Measurements from ENCODE around the gene HSD17B10. TPM values are rescaled to one million over a fixed set of nuclear protein-coding genes. Genes with fewer than 3 reads are reported as not detected.
A peak's percentile ranks its signal among the peaks of the same experiment; 100 is the strongest.

HSD17B10 gene
- total and polyA plus RNA-seq, 5 donors: 89.3 to 113 (median 107) TPM

- Histone ChIP-seq H3K4me1 (ENCODE audit: control insufficient read depth, insufficient read depth, low read length) (no peaks in the 10 kb centered on the region), H3K27ac (ENCODE audit: low read length) (no peak overlapping the region), H3K4me3 (ENCODE audit: low read length) (no peak overlapping the region), H3K27me3 (ENCODE audit: control insufficient read depth, insufficient read depth) (no peaks in the 10 kb centered on the region), H3K9me3 (ENCODE audit: control insufficient read depth, low read length) (no peaks in the 10 kb centered on the region)
- intact Hi-C loops (cut with DNase I): no loop called here
- no peak for ATAC-seq
- no peak for DNase-seq
- 62% methylated on average over 3 of the region's 3 CpGs for WGBS
Observed at GRCh38 chrX:53456254-53456653, 22.1 kb upstream of the HSD17B10 start.

- ATAC-seq: no peak
- Histone ChIP-seq H3K4me1 (ENCODE audit: control insufficient read depth, insufficient read depth, low read length) (no peaks in the 10 kb centered on the region), H3K4me3 (ENCODE audit: low read length) (no peak overlapping the region), H3K9me3 (ENCODE audit: control insufficient read depth, low read length) (no peaks in the 10 kb centered on the region), H3K27ac (ENCODE audit: low read length) (no peak overlapping the region), H3K27me3 (ENCODE audit: control insufficient read depth, insufficient read depth) (no peaks in the 10 kb centered on the region)
- intact Hi-C loops (cut with DNase I): no loop called here
- DNase-seq: no peak
Observed at GRCh38 chrX:53452812-53453211, 18.6 kb upstream of the HSD17B10 start.

GRCh38 chrX:53449632-53450031 lies 15.5 kb upstream of the HSD17B10 start:
- intact Hi-C loops (cut with DNase I): no loop called here
- DNase-seq (no peak), ATAC-seq (no peak)
- 86% methylated on average over 3 of the region's 3 CpGs for WGBS
- no peak overlapping the region for H3K27ac ChIP-seq (ENCODE audit: low read length)
- H3K4me3 ChIP-seq (ENCODE audit: low read length): no peak overlapping the region
- H3K9me3 ChIP-seq (ENCODE audit: control insufficient read depth, low read length): no peaks in the 10 kb centered on the region
- no peaks in the 10 kb centered on the region for H3K4me1 ChIP-seq (ENCODE audit: control insufficient read depth, insufficient read depth, low read length)
- no peaks in the 10 kb centered on the region for H3K27me3 ChIP-seq (ENCODE audit: control insufficient read depth, insufficient read depth)

- intact Hi-C loops (cut with DNase I): no loop called here
Observed at GRCh38 chrX:53447441-53447840, 13.3 kb upstream of the HSD17B10 start.

DNA sequence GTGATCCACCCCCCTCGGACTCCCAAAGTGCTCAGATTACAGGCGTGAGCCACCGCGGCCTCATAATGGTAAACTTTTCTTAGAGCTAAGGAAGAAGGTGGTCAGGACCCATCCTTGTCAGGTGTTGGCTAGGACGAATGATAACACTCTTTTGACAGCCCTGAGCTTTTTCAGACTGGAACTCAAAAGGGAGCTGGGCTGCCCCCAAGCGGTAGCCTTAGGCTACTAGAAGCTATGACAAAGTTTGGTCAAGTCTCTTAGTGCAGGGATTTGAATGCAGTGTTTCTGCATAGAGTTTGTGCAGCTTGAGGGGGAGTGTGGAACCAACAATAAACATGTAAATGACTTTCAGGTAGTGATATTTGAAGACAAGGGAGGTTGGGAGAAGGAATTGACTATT lies 11.8 kb upstream of the HSD17B10 start:
- 11% methylated on average over 6 of the region's 6 CpGs for WGBS

More at GRCh38 chrX:53447441-53447840, 13.3 kb upstream of the HSD17B10 start:
- H3K27me3 ChIP-seq (ENCODE audit: control insufficient read depth, insufficient read depth): no peaks in the 10 kb centered on the region
- no peaks in the 10 kb centered on the region for H3K9me3 ChIP-seq (ENCODE audit: control insufficient read depth, low read length)
- no peak for ATAC-seq
- DNase-seq: no peak
- 93% methylated on average over 2 of the region's 2 CpGs for WGBS
- no peak overlapping the region for H3K27ac ChIP-seq (ENCODE audit: low read length)
- H3K4me1 ChIP-seq (ENCODE audit: control insufficient read depth, insufficient read depth, low read length): no peaks in the 10 kb centered on the region
- H3K4me3 ChIP-seq (ENCODE audit: low read length): no peak overlapping the region

GRCh38 chrX:53442322-53442631 lies 8.1 kb upstream of the HSD17B10 start:
- no peak for ATAC-seq
- intact Hi-C loops (cut with DNase I): no loop called here
- no peak overlapping the region for H3K27ac ChIP-seq (ENCODE audit: low read length)
- H3K9me3 ChIP-seq (ENCODE audit: control insufficient read depth, low read length): no peaks in the 10 kb centered on the region
- no peak overlapping the region for H3K4me3 ChIP-seq (ENCODE audit: low read length)
- DNase-seq: no peak
- H3K27me3 ChIP-seq (ENCODE audit: control insufficient read depth, insufficient read depth): no peaks in the 10 kb centered on the region
- no peaks in the 10 kb centered on the region for H3K4me1 ChIP-seq (ENCODE audit: control insufficient read depth, insufficient read depth, low read length)
- WGBS: 54% methylated on average over 1 of the region's 1 CpG

More for the DNA sequence above, 11.8 kb upstream of the HSD17B10 start:
- intact Hi-C loops (cut with DNase I): no loop called here
- Histone ChIP-seq H3K4me3 (ENCODE audit: low read length) (no peak overlapping the region), H3K4me1 (ENCODE audit: control insufficient read depth, insufficient read depth, low read length) (no peaks in the 10 kb centered on the region), H3K27me3 (ENCODE audit: control insufficient read depth, insufficient read depth) (no peaks in the 10 kb centered on the region), H3K9me3 (ENCODE audit: control insufficient read depth, low read length) (no peaks in the 10 kb centered on the region), H3K27ac (ENCODE audit: low read length) (no peak overlapping the region)
- DNase-seq (peak in 2 of 3 donors; percentile 30 to 68), ATAC-seq (no peak)

- DNase-seq (peak; percentile 87 to 93 (median 93)), ATAC-seq (peak; percentile 90 to 93)
- Histone ChIP-seq H3K27ac (ENCODE audit: low read length) (no peak overlapping the region), H3K4me3 (ENCODE audit: low read length) (peak overlapping the region; percentile 35), H3K4me1 (ENCODE audit: control insufficient read depth, insufficient read depth, low read length) (no peaks in the 10 kb centered on the region), H3K9me3 (ENCODE audit: control insufficient read depth, low read length) (no peaks in the 10 kb centered on the region), H3K27me3 (ENCODE audit: control insufficient read depth, insufficient read depth) (no peaks in the 10 kb centered on the region)
- intact Hi-C loops (cut with DNase I): no loop called here
- WGBS: 8% methylated on average over 44 of the region's 44 CpGs
Observed at GRCh38 chrX:53441531-53442321, 7.6 kb upstream of the HSD17B10 start.

DNA sequence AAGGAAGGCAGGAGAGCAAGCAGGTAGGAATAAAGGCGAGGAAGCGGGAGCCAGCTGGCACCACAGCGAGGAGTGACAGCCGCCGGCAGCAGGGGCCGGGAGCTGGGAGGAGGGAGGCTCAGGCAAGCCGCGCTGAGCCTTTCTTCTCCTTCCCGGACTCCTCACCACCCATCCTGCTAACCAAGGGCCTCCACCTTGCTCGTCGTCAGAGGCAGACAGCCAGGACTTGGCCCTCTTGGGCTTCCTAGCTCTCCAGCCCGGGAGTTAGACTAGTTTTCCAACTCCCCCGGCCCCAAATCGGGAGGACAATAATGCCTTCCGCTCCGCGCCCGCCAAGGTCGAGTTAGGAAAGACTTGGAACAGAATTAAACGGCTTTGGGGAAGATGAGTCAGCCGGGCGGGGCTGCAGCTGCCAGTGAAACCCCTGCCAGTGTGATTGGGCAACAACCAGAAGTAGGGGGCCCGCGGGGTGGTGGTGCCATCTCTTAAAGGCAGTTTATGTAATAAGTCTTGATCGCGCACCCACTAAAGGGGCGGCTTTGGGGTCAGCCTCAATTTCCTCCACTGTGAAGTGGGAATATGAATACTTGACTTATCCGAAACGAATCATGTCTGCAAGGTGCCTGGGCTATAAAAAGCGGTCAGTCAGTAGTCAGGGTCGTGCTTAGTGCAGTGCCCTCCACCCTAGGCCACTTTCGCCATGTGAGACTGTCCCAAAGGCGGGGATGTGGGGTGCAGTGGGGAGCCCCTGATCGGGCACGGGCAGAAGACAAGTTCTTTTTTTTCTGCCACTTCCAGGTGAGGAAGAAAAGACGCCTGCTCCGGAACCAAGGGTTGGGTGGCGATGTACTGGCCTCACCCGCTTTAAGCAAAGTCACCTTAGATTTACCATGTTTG lies 6.7 kb upstream of the HSD17B10 start:
- Histone ChIP-seq H3K27ac (ENCODE audit: low read length) (peak overlapping the region; percentile 48), H3K27me3 (ENCODE audit: control insufficient read depth, insufficient read depth) (no peaks in the 10 kb centered on the region), H3K4me3 (ENCODE audit: low read length) (peak overlapping the region; percentile 35), H3K4me1 (ENCODE audit: control insufficient read depth, insufficient read depth, low read length) (no peaks in the 10 kb centered on the region), H3K9me3 (ENCODE audit: control insufficient read depth, low read length) (no peaks in the 10 kb centered on the region)
- intact Hi-C loops (cut with DNase I): no loop called here
- ATAC-seq: peak; percentile 62 to 86
- WGBS: 14% methylated on average over 39 of the region's 39 CpGs
- peak; percentile 80 to 88 (median 84) for DNase-seq

DNA sequence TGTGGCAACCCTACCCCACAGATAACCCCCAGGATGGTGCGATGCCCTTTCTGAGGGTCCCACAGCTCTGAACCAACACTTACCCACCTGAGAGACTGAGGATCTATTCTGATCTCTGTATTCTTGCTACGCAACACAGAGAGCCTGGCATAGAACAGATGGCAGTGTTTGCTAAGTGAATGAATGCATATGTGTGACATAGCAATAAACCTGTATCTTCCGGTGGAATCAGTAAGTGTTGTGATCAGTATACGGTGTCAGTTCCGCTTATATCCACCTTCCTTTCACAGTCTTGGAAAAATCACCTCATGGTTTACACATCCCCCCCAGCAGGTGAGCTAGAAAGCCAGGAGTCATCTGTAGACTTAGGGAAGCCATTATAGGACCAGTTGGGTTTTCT lies 5.9 kb upstream of the HSD17B10 start:
- no peak for DNase-seq
- H3K4me3 ChIP-seq (ENCODE audit: low read length): no peak overlapping the region
- no peaks in the 10 kb centered on the region for H3K9me3 ChIP-seq (ENCODE audit: control insufficient read depth, low read length)
- H3K27me3 ChIP-seq (ENCODE audit: control insufficient read depth, insufficient read depth): no peaks in the 10 kb centered on the region
- no peaks in the 10 kb centered on the region for H3K4me1 ChIP-seq (ENCODE audit: control insufficient read depth, insufficient read depth, low read length)
- no peak overlapping the region for H3K27ac ChIP-seq (ENCODE audit: low read length)
- intact Hi-C loops (cut with DNase I): no loop called here
- 79% methylated on average over 5 of the region's 5 CpGs for WGBS
- no peak for ATAC-seq

DNA sequence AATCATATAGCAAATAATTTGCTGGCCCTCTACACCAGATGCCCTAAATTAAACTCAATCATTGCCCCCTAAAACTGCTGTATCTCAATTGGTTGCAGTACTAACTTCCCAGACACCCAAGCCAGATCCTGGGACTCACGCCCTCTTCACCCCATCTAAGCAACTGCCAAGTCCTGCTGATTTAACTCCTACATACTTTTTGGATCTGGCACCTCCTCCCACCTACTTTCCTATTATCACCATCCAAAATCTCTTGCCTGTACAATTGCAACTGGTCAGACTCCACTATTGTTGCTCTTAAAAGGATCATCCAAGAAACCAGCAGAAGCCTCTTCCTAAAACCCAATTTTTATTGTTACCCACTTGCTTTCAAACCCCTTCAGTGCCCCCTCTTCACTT lies 4.7 kb upstream of the HSD17B10 start:
- 64% methylated on average over 1 of the region's 1 CpG for WGBS
- DNase-seq (no peak), ATAC-seq (no peak)
- H3K4me1 ChIP-seq (ENCODE audit: control insufficient read depth, insufficient read depth, low read length): no peaks in the 10 kb centered on the region
- intact Hi-C loops (cut with DNase I): loop anchor here in 2 of 4 donors (5.0 to 10.0 kb wide), 2 partner anchors 122 to 124 kb away; no protein-coding TSS in a partner anchor
- H3K27me3 ChIP-seq (ENCODE audit: control insufficient read depth, insufficient read depth): no peaks in the 10 kb centered on the region
- H3K27ac ChIP-seq (ENCODE audit: low read length): no peak overlapping the region
- no peak overlapping the region for H3K4me3 ChIP-seq (ENCODE audit: low read length)
- no peaks in the 10 kb centered on the region for H3K9me3 ChIP-seq (ENCODE audit: control insufficient read depth, low read length)

GRCh38 chrX:53438174-53438831 lies 4.1 kb upstream of the HSD17B10 start:
- 65% methylated on average over 5 of the region's 5 CpGs for WGBS
- Histone ChIP-seq H3K27me3 (ENCODE audit: control insufficient read depth, insufficient read depth) (no peaks in the 10 kb centered on the region), H3K27ac (ENCODE audit: low read length) (no peak overlapping the region), H3K4me3 (ENCODE audit: low read length) (no peak overlapping the region), H3K9me3 (ENCODE audit: control insufficient read depth, low read length) (no peaks in the 10 kb centered on the region), H3K4me1 (ENCODE audit: control insufficient read depth, insufficient read depth, low read length) (no peaks in the 10 kb centered on the region)
- DNase-seq (no peak), ATAC-seq (no peak)
- intact Hi-C loops (cut with DNase I): loop anchor here in 2 of 4 donors (5.0 to 10.0 kb wide), 2 partner anchors 121 to 124 kb away; no protein-coding TSS in a partner anchor

Measured in right cardiac atrium (tissue), 5 donors.